Keratinocyte (primary cell): Measurements from ENCODE around the gene G6PC3. TPM values are rescaled to one million over a fixed set of nuclear protein-coding genes. Genes with fewer than 3 reads are reported as not detected.

Experiments used
- DNase-seq: peaks from one replicate; pipeline ENCODE4 v3.0.0-alpha.2; 2011; ENCODE audit warnings: low read depth, missing footprints, low spot score
- FAIRE-seq: peaks from 2 replicates; lab custom pipeline; 2011; peaks lifted over from hg19 to GRCh38; lab: Jason Lieb, UNC
- H2AFZ ChIP-seq: 2 replicates; pipeline ENCODE4 v1.6.0; 2012; ENCODE audit warnings: low read length, control low read depth, inconsistent platforms; ENCODE audit not compliant: control insufficient read depth
- H3K27ac ChIP-seq: 2 replicates; pipeline ENCODE4 v1.5.1; 2011; ENCODE audit warnings: low read length; ENCODE audit not compliant: control insufficient read depth, insufficient read depth
- H3K27me3 ChIP-seq: 3 replicates; pipeline ENCODE4 v1.6.0; 2011; ENCODE audit warnings: low read length; ENCODE audit not compliant: control insufficient read depth, insufficient read depth; ENCODE audit errors: extremely low read depth
- H3K36me3 ChIP-seq, 2 experiments: 2 replicates in 1 of 2; 3 replicates in 1 of 2; pipeline ENCODE4 v1.5.1; 2011; ENCODE audit warnings: low read length in 2 of 2, mild to moderate bottlenecking in 1 of 2; ENCODE audit not compliant: control insufficient read depth in 2 of 2, insufficient read depth in 2 of 2; ENCODE audit errors: extremely low read depth in 1 of 2
- H3K4me1 ChIP-seq: 3 replicates; pipeline ENCODE4 v1.5.1; 2011; ENCODE audit warnings: low read length; ENCODE audit not compliant: control insufficient read depth, insufficient read depth; ENCODE audit errors: extremely low read depth
- H3K4me2 ChIP-seq: 3 replicates; pipeline ENCODE4 v1.6.0; 2011; ENCODE audit warnings: low read depth, low read length; ENCODE audit not compliant: control insufficient read depth, insufficient read depth; ENCODE audit errors: extremely low read depth
- H3K4me3 ChIP-seq, 3 experiments: fragments of 200-600 bp in 1 of 3; sonication (generic) in 1 of 3; 2 replicates in 2 of 3; 3 replicates in 1 of 3; pipeline ENCODE4 v1.5.1; 2011 to 2016; ENCODE audit warnings: low read length in 3 of 3, mild to moderate bottlenecking in 3 of 3, control low read depth in 2 of 3, inconsistent platforms in 1 of 3, low read depth in 1 of 3, mixed read lengths in 1 of 3, mixed run types in 1 of 3, moderate library complexity in 1 of 3; ENCODE audit not compliant: control insufficient read depth in 2 of 3, insufficient read depth in 2 of 3; ENCODE audit errors: extremely low read depth in 1 of 3
- H3K79me2 ChIP-seq: 2 replicates; pipeline ENCODE4 v1.6.0; 2012; ENCODE audit warnings: low read length; ENCODE audit not compliant: control insufficient read depth, insufficient read depth
- H3K9ac ChIP-seq: 3 replicates; pipeline ENCODE4 v1.6.0; 2011; ENCODE audit warnings: low read length; ENCODE audit not compliant: control insufficient read depth, insufficient read depth; ENCODE audit errors: extremely low read depth
- H3K9me1 ChIP-seq: 3 replicates; pipeline ENCODE4 v1.6.0; 2011; ENCODE audit warnings: low read length; ENCODE audit not compliant: control insufficient read depth, insufficient read depth; ENCODE audit errors: extremely low read depth
- H3K9me3 ChIP-seq: 2 replicates; pipeline ENCODE4 v1.5.1; 2012; ENCODE audit warnings: low read depth, low read length; ENCODE audit not compliant: control insufficient read depth
- H4K20me1 ChIP-seq: 3 replicates; pipeline ENCODE4 v1.6.0; 2011; ENCODE audit warnings: low read length; ENCODE audit not compliant: control insufficient read depth, insufficient read depth; ENCODE audit errors: extremely low read depth
- EZH2 ChIP-seq: IDR thresholded peaks from one replicate; pipeline ENCODE4 v1.6.1; 2012; ENCODE audit warnings: inconsistent platforms, mild to moderate bottlenecking, low read length, moderate library complexity
- dilution Hi-C: fragments of 300-500 bp; cut with MboI; formaldehyde crosslinking; loops from one replicate; pipeline ENCODE4 v1.7.0; 2020; ENCODE audit warnings: low sequenced_read_pairs; ENCODE audit not compliant: extremely low pct_ligation_motif_present
- polyA plus RNA-seq, 5 experiments: library from polyadenylated mRNA; depleted of rRNA in 3 of 5; stranded (reverse) in 3 of 5; stranded (forward) in 1 of 5; unstranded in 1 of 5; fragments of >200 nt; gene quantifications; 1 replicate in 1 of 5; 2 replicates in 3 of 5; 3 replicates in 1 of 5; pipeline versions ENCODE4 v1.2.1 to v1.2.3, GENCODE V29; 2011 to 2012; ENCODE audit warnings: missing spikeins in 2 of 5, low read depth in 1 of 5, low replicate concordance in 1 of 5
- TF ChIP-seq, protein P1 (sequence below), 3 experiments: IDR thresholded peaks in 1 of 3; conservative IDR thresholded peaks in 1 of 3; optimal IDR thresholded peaks in 1 of 3; 2 replicates in 2 of 3; 3 replicates in 1 of 3; pipeline versions ENCODE3 to v1.5.1; 2011; ENCODE audit warnings: low read length in 3 of 3, mild to moderate bottlenecking in 3 of 3, moderate library complexity in 2 of 3, control low read depth in 1 of 3, inconsistent platforms in 1 of 3; ENCODE audit not compliant: insufficient read depth in 2 of 3; ENCODE audit errors: extremely low read depth in 1 of 3

G6PC3 gene
- polyA plus RNA-seq, 1 donor (not counting 4 experiments of a cell fraction or from before 2014, with no cell fraction given), result 28.0 TPM

DNA sequence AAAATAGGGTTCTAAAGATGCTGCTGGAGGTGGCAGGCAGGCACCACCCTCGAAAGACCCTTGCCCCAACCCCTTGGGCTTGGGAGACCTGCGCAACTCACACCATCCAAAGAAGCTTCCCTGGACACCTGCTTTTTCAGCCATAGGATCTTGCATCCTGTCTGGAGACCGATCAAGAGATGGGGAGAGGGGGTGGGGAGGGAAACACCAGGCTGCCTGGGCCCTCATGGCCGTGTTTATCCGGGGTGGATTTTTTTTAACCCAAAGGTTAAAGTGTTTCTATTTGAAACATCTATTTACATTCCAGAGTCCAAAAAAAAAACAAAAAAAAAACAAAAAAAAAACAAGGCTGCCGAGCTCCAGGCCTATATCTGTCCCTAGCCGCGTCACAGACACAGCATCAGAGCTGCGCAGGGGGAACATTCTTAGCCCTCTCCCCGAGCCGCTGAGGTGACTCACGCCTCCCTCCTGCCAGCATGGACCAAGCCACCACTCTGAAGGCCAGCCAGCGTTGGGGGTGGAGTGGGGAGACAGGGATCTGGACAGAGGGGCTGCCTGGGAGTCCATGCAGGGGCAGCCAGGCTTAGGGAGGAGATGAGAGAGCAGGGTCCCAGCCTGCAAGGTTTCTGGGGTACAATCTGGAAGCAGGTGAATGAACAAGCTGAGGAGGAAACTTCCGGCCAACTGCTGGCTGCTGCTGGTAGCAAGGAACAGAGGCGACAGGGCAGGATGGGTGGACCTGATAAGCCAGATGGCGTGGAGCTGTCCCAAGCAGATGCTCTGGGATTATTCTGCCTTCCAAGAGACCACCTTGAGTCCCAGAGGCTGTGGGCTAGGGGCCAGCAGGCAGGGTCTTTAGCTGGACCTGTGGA is 38.1 kb downstream of the G6PC3 start:
- Histone ChIP-seq H3K4me2 (no peak overlapping the region), H3K27me3 (peaks cover 5% of the 10 kb centered on the region), H3K27ac (no peak overlapping the region), H3K4me1 (peaks cover 18% of the 10 kb centered on the region), H4K20me1 (no peaks in the 10 kb centered on the region), H3K9me3 (no peaks in the 10 kb centered on the region), H3K9me1 (no peaks in the 10 kb centered on the region), H3K36me3 (no peaks in the 10 kb centered on the region), H3K4me3 (no peak overlapping the region), H3K9ac (no peak overlapping the region), H3K79me2 (no peaks in the 10 kb centered on the region), H2AFZ (no peak overlapping the region)
- DNase-seq (no peak), FAIRE-seq (no peak)
- TF ChIP-seq, protein P1, sequence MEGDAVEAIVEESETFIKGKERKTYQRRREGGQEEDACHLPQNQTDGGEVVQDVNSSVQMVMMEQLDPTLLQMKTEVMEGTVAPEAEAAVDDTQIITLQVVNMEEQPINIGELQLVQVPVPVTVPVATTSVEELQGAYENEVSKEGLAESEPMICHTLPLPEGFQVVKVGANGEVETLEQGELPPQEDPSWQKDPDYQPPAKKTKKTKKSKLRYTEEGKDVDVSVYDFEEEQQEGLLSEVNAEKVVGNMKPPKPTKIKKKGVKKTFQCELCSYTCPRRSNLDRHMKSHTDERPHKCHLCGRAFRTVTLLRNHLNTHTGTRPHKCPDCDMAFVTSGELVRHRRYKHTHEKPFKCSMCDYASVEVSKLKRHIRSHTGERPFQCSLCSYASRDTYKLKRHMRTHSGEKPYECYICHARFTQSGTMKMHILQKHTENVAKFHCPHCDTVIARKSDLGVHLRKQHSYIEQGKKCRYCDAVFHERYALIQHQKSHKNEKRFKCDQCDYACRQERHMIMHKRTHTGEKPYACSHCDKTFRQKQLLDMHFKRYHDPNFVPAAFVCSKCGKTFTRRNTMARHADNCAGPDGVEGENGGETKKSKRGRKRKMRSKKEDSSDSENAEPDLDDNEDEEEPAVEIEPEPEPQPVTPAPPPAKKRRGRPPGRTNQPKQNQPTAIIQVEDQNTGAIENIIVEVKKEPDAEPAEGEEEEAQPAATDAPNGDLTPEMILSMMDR (optimal IDR thresholded peaks at IDR 0.05 in 1 of 3, IDR thresholded peaks at IDR 0.05 in 1 of 3, conservative IDR thresholded peaks at IDR 0.05 in 1 of 3; ENCODE audit: extremely low read depth in 1 of 3, insufficient read depth in 2 of 3, low read length in 3 of 3), result no peak
- TF ChIP-seq EZH2, result no peak
- dilution Hi-C loops, result no loop called here

DNA sequence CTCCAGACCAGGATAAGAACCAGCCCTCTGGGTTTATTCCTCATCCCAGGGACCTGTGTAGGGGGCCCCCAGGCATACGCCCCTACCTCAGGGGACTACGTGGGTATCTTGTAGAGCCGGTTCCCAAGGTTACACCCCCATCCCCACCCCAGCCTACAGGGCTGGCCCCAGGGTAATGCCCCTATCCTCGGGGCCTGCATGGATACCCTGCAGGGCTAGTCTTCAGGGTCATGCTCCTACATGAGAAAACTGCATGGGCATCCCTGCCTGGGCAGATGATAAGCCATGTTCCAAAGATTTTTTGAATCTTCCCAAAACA is 38.7 kb downstream of the G6PC3 start:
- H3K4me3 ChIP-seq, result no peak overlapping the region
- no peaks in the 10 kb centered on the region for H3K36me3 ChIP-seq
- no peak overlapping the region for H3K9ac ChIP-seq
- H3K9me3 ChIP-seq, result no peaks in the 10 kb centered on the region
- dilution Hi-C loops, result no loop called here
- H3K9me1 ChIP-seq, result no peaks in the 10 kb centered on the region
- H2AFZ ChIP-seq, result no peak overlapping the region
- no peak for DNase-seq
- no peak overlapping the region for H3K4me2 ChIP-seq
- H3K4me1 ChIP-seq, result peaks cover 18% of the 10 kb centered on the region
- no peaks in the 10 kb centered on the region for H4K20me1 ChIP-seq
- no peak overlapping the region for H3K27ac ChIP-seq
- H3K79me2 ChIP-seq, result no peaks in the 10 kb centered on the region
- no peak for FAIRE-seq
- peaks cover 5% of the 10 kb centered on the region for H3K27me3 ChIP-seq
- TF ChIP-seq, protein P1 (optimal IDR thresholded peaks at IDR 0.05 in 1 of 3, IDR thresholded peaks at IDR 0.05 in 1 of 3, conservative IDR thresholded peaks at IDR 0.05 in 1 of 3; ENCODE audit: extremely low read depth in 1 of 3, insufficient read depth in 2 of 3, low read length in 3 of 3), result no peak
- no peak for TF ChIP-seq EZH2
